EL (cell line): ENCODE measurements around the gene RBBP9.
A peak's percentile ranks its signal among the peaks of the same experiment; 100 is the strongest.
"Not testable (repeated sequence)": the region's sequence is repeated elsewhere in the genome, so short reads cannot be mapped to it uniquely, and the experiment has no call there.

Experiments used
- DNase-seq: peaks from one replicate; pipeline ENCODE4 v3.0.0-alpha.2; 2016

Gene RBBP9

DNA sequence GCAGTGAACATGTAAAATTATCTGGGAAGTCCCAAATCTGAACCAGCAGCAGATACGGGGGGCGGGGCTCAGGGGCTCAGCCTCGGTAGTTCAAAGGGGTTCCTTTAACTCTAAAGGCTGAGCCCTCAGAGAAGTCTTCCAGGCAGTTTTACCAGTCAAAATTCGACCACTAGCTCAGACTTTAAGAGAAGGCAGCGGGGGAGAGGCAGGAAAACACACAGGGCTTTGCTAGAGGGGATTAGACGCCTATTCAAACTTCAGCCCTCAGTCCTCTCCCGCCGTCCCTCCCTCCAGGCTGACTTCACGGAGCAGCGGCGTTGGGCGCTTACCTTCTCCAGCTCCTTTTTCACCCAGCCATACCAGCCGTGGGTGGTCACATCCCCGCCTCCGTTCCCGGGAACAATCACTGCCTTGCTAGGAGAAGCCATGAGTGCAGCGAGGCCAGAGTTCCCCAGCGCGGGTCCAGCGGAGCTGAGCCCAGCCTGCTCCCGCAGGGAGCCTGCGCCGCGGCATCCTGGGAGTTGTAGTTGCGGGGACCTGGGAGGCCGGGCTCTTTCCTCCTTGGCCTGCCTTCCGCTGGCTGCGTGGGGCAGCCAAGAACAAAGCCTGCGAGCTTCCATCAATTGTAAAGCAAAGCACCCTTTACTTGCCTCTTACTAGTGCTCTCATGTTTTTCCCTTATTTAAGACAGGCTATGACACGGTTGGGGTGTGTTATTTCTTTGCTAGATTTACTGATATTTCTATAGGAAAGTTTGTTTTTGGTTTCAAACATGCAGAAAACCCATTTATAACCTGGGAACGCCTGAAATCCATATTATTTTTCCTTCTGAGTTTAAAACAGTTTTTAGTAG lies at the start of gene RBBP9:
Gene RBBP9 (minus strand): TSS at position 486 of the 853 bp plus-strand sequence. CDS start 58 bp downstream, at position 428.
- DNase-seq: peak; percentile 82

DNA sequence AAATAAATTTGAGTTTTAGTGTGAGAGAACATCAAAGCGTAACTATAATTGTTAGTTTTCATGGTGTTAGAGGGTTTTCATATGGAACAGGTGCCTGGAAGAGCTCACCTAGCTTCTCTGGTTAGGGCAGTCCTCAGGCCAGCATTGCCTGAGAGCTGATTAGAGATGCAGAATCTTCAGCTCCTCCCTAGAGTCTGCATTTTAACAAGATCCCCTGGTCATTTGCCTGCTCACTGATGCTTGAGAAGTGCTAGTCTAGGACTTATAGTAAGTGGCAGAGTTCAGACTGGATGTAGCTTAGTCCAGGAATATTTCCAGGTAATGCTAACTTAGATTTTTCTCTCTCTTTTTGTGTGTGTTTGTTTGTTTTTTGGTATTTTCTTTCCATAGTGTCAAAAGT lies 48.5 kb upstream of the RBBP9 start:
- no peak for DNase-seq

DNA sequence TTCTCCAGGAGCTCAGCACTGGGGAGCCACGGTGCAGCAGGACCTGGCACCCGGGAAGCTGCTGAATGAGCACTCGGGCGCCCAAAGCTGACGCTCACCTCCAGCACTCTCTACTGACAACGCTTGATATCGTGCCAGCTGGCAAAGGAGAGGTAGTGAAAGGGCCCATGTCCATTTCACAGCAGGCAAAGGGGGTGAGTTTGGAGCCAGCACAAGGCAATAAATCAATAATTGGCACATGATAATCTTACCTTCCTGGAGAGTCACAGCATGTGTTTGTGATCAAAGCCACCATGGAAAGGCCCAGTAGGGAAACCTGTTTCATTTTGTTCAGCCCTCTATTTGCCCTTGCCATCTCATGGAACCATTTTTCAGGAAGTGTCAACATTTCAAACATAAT lies 46.9 kb upstream of the RBBP9 start:
- no peak for DNase-seq

DNA sequence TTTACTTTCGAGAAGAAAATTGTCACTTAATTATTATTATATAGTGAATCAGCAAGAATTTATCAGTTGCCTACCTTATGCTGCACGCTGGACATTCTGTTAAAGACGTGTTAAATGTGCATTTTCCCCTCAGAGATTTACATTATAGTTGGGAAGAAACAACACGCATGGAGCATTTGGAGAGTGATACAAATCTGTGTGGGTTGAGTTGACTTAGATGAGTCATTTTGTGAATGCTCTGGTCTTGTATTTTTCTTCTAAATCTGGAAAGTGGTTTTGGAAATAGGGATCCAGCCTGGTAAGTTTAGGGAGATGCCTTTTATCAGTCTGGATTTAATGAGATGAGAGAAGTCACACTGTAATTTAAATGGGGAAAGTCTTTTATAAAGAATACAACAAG lies 46.2 kb upstream of the RBBP9 start:
- DNase-seq: no peak

DNA sequence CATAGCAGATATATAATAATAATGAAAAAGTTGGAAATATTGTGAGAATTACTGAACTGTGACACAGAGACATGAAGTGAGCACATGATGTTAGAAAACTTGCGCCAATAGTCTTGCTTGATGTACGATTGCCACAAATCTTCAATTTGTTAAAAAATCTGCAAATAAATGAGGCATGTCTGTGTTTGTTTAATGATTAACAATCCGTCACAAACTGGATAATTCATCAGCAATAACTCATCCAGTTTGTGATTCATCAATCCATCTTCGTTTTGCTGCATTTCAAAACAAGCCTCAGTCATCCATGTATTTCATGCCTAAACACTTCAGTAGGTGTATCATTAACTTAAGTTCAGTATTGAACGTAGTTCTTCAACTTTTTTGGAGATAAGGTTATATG lies 44.7 kb upstream of the RBBP9 start:
- DNase-seq: peak; percentile 7

DNA sequence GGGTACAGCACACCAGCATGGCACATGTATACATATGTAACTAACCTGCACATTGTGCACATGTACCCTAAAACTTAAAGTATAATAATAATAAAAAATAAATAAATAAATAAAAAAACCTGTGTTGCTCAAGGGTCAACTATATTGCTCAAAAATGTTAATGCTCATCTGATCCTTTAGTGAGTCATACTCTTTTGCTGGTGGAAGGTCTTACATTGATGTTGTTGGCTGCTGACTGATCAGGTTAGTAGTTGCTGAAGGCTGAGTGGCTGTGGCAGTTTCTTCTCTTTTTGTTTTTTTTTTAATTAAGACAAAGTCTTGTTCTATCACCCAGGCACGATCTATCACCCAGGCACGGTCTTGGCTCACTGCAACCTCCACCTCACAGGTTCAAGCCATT lies 40.6 kb upstream of the RBBP9 start:
- DNase-seq: peak; percentile 18

DNA sequence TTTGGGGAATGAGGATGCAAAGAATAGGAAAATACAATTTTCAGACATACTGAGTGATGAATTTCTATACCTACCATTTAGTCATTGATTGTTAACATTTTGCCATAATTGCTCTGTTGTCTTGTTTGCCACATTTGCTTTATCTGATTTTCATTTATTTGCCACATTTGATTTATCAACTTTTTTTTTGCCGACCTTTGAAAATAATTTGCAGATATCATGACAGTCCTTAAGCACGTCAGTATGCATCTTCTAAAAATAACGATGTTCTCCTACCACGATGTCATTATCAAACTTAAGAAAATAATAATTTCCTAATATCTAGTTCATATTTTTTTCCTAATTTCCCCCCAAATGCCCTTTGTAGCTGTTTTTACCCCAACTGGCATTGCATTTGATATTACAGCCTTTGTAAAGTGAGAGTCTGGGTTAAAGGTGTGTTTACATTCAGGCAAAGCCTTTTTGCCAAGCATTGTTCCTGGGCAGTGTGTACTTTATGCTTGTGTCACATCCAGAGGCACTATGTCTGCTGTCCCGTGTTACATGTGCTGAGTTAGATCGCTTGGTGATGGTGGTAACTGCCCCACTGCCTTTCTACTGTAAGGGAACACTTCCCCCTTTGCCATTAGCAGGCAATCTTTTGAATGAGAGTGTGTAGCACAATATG lies 37.1 kb upstream of the RBBP9 start:
- DNase-seq: no peak

DNA sequence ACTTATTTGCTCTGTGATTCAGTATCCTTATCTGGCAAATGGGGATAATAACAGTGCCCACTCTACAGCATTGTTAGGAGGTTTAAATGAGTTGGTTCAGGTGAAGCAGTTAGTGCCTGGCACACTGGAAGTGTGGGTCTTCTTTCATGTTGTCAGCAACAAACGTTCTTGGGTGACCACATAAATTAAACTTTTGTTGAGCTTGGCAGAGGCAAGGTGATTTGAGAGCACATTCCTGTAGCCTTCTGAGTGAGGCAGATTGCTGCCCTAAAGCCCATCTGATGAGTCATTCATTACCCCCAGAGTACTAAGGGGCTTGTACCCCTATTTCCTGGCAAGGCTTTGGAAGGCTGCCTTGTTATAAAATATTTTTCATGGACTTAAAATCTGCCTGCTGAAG lies 36.5 kb upstream of the RBBP9 start:
- peak; percentile 13 for DNase-seq

DNA sequence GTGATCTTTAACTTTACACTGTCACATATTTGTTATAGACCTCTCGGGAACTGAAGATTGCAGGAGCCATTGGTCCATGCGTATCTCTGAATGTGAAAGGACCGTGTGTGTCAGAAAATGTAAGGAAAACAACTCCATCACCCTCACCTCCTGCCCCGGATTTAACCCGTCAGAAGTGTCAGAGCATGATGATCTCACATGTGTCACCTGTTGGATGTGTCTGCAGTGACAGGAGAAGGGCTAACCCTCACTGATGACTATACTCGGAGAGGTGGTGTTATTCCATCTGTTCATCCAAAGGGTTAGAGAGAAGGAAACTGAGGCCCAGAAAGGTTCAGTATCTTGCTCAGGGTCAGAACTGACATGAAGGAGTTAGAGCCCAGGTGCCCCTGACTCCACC lies 35.6 kb upstream of the RBBP9 start:
- no peak for DNase-seq

DNA sequence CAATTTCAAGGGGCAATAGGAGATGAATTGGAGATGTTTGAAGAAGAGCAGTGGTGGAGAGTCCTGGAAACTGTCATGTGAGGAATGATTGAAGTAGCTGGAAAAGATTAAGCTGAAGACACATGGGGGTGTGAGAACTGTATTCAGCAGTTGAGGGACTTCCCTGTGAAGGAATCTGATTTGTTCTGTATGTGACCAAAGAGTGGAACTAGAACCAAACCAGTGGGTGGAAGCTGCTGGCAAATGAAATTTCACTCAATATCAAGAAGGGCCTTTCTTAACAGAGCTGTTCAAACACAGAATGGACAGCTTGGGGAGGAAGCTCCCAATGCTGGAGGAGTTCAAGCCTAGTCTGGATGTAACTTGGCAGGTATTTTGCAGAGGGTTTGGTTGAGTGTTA lies 32.0 kb upstream of the RBBP9 start:
- DNase-seq: no peak

DNA sequence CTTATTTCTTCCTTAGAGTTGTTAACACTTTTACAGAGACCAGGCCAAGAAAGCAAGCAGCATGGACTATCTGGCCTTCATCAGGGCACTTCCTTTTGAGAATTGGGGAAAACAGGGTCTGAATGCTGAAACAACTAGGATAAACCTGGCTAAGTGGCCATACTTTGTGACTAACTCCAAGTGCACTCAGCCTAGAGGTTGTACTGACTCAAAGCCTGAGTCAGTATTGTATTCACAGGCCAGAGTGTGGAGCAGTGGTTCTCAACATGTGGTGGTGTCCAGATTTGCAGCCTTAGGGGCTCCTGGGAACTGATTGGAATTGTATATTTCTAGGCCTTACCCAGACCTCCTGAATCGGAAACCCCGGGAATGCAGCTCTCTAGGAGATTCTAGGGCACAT lies 30.8 kb upstream of the RBBP9 start:
- DNase-seq: peak; percentile 74

DNA sequence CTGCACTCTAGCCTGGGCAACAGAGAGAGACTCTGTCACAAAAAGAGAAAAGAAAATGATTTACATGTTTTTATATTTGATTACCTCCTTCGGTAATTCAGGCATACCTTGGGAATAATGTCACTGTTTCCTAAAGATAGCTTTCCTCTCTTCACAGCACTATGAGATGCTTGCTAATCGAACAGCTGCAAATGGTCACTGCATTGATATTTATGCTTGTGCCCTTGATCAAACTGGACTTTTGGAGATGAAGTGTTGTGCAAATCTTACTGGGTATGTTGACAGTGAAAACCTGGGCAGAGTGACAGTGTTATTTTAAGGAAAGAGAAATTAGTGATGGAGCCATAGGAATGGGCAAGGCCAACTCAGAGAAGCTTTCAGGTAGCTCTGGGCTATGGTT lies 30.3 kb upstream of the RBBP9 start:
- no peak for DNase-seq

DNA sequence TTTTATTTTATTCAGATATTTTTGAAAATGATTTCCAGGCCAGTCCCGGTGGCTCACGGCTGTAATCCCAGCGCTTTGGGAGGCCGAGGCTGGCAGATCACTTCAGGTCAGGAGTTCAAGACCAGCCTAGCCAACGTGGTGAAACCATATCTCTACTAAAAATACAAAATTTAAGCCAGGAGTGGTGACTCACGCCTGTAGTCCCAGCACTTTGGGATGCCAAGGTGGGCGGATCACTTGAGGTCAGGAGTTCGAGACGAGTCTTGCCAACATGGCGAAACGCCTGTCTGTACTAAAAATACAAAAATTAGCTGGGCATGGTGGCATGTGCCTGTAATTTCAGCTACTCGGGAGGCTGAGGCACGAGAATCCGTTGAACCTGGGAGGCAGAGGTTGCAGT lies 29.7 kb upstream of the RBBP9 start:
- DNase-seq: not testable (repeated sequence)

DNA sequence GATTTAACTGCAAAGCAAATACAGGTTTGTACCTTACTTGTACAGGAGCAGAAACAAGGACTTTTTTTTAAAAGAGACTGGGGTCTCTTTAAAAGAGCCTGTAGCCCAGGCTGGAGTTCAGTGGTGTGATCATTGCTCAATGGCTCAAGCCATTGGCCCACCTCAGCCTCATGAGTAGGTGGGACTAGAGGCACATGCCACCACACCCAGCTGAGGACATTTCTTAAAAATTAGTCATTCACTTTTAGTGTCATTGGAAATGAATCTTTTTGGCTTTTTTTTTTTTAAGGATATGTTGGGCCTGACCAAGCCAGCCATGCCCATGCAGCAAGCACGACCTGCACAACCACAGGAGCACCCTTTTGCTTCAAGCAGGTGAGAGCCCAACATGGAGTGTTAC lies 27.6 kb upstream of the RBBP9 start:
- peak; percentile 88 for DNase-seq

DNA sequence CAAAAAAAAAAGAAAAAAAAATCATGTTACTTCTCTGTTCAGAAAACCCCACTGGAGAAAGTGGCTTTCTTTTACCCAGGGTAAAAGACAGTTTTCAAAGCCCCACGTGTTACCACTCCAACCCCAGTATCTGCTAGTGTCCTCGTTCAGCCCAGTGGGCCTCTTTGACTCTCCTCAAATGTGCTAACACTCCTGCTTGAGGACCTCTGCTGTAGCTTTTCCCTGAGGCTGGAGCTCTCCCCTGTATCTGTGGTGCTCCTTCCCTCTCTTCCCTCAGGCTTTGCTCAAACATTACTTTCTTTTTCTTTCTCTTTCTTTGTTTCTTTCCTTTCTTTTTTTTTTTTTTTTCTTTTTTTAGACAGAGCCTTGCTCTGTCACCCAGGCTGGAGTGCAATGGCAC lies 26.0 kb upstream of the RBBP9 start:
- DNase-seq: no peak

DNA sequence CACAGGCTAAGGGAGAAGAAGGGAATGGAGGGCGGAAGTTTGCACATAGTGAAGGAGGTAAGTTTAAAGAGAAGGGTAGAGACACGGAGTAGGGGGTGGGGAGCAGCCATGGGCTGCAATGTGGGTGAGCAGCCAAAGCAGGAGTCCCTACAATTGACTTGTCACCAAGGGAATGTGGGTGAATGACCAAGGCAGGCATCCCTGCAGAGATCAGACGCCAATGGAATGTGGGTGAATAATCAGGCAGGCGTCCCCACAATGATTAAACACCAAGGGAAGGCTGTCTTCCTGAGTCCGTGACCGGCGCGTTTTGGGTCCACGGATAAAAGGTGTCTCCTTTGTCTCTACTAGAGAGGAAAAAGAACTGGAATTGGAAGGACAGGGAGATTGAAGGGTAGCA lies 25.0 kb upstream of the RBBP9 start:
- peak; percentile 56 for DNase-seq

DNA sequence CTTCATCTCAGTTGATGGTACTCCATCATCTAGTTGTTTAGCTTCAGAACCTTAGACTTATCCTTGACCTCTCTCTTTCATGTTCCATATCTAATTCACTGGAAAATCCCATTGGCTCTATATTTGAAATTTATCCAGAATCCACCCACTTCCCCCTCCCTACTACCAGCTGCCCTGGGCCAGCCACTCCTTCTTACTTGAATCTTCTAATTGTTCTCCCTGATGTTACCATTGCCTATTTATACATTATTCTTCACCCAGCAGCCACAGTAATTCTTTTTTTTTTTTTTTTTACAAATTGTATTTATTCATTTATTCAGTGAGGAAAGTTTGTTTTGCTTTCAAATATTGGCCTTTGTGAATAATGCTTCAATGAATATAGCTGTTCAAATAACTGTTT lies 18.9 kb upstream of the RBBP9 start:
- no peak for DNase-seq

DNA sequence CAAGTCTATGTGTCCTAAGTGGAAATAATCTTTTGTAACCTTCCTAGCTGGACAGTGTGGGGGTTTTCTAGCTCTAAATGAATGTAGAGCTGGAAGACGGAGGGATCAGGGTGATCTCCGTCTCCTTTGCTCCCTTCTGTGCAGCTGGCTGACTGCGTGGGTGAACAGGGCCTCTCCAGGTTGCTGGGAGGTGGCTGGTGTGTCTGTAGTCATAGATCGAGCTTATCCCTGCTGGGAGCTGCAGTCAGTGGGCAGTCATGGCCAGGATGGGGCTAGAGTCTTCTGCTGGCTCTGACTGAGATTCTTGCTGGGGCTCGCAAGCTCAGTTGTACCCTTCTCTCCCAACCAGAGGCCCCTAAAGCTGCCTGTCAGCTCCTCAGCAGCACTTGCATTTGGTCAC lies 17.1 kb upstream of the RBBP9 start:
- DNase-seq: no peak

DNA sequence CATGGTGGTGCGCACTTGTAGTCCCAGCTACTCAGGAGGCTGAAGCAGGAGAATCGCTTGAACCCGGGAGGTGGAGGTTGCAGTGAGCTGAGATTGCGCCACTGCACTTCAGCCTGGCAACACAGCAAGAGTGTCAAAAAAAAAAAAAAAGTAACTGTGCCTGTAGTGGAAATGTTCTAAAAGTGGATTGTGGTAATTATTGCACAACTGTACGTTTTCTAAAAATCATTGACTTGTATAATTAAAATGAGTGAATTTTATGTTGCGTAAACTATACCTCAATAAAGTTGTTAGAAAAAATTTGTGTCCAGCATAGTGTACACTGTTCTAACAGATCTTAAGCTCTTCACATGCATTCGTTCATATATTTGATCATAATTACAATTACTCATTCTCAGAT lies 16.2 kb upstream of the RBBP9 start:
- DNase-seq: no peak

DNA sequence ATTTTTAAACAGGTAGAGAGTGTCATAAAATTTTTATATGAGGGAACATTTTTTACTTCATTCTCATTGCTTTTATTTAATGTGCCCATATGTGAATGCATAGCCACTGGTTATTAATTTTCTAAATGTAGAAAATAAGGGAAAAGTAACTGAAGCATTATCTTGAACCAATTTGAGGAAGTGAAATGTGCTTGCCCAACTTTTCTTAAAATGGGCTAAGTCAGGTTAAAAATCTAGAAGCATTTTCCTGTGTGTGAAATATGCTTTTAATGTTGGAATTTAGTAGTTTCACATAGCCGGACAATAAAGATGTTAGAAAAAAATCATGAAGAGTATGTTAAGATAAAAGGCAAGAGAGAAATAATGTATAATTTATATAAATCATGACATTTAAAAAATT lies 14.5 kb upstream of the RBBP9 start:
- DNase-seq: no peak

DNA sequence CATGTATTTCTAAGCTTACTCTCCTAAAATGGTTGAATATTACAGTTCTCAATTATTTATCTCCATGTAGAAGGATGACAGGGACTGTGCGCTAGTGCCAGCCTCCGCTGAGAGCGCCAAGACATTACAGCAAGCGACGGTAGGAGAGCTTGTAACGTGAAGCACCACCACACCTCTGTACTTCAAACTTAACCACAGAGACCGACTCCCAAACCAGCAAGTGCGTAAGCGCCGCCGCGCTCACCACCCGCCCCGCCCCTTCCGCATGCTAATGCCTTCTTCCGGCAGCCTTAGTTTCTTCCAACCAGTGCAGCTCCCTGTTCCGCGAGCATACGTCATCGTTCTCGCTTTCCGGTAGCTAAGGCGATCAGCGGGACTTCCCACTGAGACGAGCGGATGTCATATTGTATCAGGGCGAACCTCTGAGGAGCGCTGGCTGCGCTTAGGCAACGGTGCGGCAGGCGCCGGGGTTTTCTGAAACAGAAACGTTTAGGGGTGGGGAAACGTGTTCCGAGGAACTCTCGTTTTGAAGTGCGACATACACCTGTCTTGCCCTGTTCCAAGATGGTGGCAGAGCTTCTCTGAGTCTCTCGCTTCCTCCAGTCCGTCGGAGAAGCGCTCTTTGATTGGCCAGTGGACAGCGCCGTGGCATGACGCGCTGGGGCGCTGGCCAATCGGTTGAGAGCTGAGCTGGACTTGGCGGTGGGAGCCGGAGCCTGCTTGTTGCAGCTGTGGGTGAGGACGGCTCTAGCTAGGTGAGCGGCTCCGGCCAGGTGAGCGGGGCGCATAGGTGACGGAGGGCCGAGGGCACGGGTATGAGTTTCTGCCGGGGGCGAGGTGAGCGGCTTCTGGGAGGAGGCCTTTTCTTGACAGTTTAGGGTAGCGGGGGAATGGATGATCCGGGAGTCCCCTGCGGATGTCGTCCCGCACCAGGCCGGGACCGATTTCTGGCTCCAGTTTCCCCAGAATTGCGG lies 10.5 kb upstream of the RBBP9 start, which contains the start of gene SEC23B:
Gene SEC23B (plus strand): TSS at position 723 of the 974 bp plus-strand sequence. CDS start 2,896 bp downstream, outside the sequence.
- DNase-seq: peak; percentile 97

DNA sequence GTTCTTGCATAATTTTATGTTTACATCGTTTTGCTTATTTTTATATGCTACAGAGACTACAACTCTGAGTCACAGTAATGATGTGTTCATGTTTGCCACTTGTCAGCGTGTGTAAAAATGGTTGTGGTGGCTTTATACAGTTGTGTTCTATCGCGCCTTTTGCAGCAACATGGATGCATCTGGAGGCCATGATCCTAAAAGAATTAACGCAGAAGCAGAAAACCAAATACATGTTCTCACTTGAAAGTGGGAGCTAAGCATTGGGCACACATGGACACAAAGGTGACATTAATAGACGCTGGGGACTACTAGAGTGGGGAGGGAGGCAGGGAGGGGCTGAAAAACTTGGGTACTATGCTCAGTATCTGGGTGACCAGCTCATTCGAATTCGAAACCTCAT lies 9.7 kb upstream of the RBBP9 start:
- DNase-seq: no peak

DNA sequence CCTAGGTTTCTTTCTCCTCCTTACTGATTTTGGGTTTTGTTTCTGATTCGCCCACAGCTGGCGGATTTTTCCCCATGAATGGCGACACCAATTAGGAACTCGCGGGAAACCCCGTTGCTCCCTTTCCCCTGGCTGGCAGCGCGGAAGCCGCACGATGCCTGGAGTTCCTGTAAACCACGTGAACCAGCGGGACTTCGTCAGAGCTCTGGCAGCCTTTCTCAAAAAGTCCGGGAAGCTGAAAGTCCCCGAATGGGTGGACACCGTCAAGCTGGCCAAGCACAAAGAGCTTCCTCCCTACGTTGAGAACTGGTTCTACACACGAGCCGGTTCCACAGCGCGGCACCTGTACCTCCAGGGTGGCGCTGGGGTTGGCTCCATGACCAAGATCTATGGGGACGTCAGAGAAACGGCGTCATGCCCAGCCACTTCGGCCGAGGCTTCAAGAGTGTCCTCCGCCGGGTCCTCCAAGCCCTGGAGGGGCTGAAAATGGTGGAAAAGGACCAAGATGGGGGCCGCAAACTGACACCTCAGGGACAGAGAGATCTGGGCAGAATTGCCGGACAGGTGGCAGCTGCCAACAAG lies 7.5 kb upstream of the RBBP9 start:
- no peak for DNase-seq
